ENCODE results near the gene CA7.
"Not testable (repeated sequence)": the region's sequence is repeated elsewhere in the genome, so short reads cannot be mapped to it uniquely, and the experiment has no call there.

Gene CA7

DNA sequence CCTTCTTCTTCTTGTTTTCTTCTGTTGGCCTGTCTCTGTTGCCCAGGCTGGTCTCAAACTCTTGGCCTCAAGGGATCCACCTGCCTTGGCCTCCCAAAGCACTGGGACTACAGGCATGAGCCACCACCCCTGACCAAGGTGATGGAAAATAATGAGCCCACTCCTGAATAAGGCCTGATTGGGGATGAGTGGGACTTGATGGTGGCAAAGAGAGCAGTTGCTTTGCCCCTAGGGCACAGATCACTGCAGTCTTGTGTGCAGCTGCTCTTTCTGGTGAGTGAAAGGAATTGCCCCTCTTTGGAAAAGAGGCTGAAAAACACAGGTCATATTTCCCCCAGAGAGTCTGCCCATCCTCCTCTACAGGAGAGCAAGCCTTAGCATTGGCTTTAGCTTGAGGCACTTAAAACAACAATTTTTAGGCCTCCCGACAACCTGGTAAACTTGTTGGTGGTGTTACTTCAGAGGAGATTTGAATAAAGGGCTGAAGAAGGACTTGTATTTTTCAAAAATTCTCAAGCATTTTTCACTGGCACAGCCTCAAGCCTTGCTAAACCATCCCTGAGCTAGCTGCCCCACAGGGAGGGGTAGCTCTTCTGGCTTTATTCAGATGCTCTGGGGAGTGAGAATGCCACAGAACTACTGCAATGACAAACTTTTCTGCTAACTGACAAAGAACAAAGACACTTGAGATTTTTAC lies 30.0 kb downstream of the CA7 start:
- peak; percentile 80 for DNase-seq

DNA sequence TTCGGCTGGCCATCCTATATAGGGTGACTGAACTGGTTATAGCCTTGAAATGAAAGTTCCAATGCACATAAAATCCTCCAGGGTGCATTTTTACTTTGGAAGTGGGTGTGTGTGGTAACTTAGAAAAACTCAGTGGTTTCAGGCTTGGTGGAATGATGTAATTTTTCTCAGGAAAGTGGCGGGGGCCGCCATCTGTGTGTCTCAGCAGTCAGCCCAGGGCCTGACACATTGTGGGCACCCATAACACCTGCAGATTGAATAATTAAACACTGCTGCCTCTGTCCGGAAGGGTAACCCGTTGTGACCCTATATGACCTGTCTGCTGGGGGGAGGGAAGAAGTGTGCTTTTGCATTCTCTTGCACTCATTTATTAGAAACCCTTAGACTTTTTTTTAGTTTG lies 33.9 kb downstream of the CA7 start:
- DNase-seq = peak; percentile 79

DNA sequence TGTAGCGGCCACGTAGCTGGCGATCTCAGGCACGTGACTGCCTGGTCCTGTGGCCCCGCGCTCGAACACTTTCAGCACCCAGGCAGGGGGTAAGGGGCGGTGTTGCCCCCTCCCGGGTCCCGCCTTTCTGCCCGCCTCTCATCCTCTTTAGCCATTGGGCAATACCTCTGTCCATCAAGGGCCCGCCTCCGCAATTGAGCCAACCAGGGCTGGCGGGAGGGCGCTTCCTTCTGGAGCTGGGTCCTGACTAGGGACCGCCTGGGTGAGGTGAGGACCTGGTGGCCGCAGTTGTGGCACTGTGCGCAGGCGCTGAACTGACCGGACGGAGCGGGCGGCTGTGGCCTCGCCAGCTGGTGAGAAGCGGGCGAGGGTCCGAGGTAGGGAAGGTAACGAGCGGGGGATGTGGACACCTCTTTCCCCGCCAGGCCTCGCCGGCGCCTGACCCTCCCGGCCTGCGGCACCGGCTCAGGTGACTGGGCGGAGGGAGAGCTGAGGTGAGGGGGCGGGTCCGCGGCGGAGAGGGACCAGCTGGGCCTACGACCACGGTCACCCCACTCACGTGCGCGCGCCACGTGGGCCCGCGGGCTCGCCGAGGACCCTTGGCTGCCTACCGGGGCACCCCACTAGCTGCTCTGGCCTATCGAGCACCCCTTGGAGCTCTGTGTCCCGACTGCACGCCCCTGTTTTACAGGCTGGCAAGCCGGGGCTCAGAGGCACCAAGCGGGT lies 36.2 kb downstream of the CA7 start, which contains the start of gene PDP2:
Gene PDP2, plus strand, starts transcription at position 228 of the 726 bp plus-strand sequence. CDS start 3,770 bp downstream, outside the sequence.
- peak; percentile 98 for DNase-seq

GRCh38 chr16:66881014-66881417 lies 36.8 kb downstream of the CA7 start:
- DNase-seq = peak; percentile 34

- DNase-seq = no peak
Observed at GRCh38 chr16:66881560-66881959, 37.3 kb downstream of the CA7 start.

DNA sequence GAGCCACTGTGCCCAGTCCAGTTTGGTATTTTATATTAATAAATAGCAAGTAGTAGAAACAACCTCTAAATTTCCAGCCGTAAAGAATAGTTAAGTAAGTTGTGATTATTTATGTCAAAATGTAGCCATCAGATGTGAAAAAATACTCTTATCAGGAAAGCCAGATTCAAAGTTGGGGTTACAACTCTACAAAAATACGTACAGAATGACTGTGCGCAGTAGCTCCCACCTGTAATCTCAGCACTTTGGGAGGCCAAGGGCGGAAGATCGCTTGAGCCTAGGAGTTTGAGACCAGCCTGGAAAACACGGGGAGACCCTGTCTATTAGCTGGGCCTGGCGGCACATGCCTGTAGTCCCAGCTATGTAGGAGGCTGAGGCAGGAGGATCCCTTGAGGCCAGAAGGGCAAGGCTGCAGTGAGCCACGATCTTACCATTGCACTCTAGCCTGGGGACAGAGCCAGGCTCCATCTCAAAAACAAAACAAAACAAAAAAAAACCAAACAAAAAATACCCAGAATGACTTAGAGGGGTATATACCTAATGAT lies 37.8 kb downstream of the CA7 start:
- no peak for DNase-seq

- DNase-seq = no peak
Observed at GRCh38 chr16:66882702-66883101, 38.5 kb downstream of the CA7 start.

DNA sequence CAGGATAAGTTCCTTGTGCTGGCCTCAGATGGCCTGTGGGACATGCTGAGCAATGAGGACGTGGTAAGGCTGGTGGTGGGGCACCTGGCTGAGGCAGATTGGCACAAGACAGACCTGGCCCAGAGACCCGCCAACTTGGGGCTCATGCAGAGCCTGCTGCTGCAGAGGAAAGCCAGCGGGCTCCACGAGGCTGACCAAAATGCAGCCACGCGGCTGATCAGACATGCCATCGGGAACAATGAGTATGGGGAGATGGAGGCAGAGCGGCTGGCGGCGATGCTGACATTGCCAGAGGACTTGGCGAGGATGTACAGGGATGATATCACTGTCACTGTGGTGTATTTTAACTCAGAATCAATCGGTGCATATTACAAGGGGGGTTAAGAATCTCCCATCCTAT lies 41.3 kb downstream of the CA7 start:
- DNase-seq = no peak

DNA sequence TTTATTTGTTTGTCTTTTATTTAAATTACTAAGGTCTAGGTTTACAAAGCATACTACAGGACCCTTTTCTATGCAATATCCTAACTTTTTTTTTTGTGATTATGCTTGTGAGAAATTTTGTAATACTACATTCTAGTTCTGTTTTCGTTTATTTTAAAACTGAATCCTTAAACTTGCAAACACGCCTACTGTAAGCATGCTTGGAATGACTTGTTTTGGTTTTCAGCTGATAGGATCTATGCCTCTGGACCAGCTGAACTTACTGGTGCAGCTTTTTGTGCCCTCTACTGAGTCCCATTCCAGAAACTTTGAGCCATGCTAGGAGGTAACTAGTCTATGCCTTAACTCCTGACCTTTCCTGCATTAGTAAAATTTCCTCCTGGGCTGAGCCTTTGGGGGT lies 42.1 kb downstream of the CA7 start:
- DNase-seq = no peak

GRCh38 chr16:66886914-66887313 lies 42.7 kb downstream of the CA7 start:
- DNase-seq = no peak

- DNase-seq = no peak
Observed at GRCh38 chr16:66888647-66889615, 44.7 kb downstream of the CA7 start.

DNA sequence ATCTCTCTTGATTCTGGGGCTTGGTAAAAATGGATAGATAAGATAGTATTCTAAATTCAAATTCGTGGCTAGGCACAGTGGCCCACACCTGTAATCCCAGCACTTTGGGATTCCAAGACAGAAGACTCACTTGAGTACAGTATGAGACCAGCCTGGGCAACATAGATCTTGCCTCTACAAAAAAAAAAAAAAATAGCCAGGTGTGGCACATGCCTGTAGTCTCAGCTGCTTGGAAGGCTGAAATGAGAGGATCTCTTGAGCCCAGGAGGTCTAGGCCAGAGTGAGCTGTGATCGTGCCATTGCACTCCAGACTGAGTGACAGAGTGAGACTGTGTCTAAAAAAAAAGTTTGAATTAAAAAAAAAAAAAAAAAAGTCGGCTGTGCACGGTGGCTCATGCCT lies 45.4 kb downstream of the CA7 start:
- no peak for DNase-seq

DNA sequence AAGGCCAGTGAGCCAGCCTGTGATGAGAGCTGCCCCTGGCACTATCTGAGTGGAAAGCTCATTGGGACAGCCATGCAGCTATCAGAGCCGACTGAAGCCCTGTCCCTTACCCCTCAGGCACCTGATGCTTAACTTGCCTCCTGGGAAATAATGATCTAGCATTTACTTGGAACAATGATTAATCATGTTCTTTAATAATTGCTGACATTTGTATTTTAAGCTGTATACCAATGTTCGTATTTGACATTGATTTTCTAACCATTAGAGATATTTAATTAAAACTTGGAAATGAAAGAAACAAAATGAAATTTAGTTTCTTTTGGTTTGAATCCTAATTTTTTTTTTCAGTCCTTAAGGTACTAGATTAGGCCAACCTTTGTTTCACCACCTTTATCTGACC lies 46.6 kb downstream of the CA7 start:
- DNase-seq = no peak

DNA sequence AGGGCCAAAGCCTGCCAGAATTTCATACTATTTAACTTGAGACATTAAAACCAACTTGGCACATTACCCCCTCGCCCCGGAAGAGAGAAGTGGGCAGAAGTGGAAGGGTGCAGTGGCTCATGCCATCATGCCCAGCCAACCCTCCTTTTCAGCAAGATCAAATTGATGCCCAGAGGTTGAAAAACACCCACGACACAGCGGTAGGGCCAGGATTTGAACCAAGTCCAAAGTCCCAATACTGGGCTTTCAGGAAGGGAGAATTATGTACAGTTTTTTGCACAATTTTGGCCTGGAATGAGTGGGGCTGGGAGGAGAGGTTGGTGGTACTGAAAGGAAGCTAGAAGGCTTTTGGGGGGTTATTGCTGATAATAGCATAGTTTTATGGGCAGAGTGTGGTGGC lies 47.1 kb downstream of the CA7 start:
- DNase-seq = no peak

- DNase-seq = no peak
Observed at GRCh38 chr16:66891797-66892196, 47.6 kb downstream of the CA7 start.

DNA sequence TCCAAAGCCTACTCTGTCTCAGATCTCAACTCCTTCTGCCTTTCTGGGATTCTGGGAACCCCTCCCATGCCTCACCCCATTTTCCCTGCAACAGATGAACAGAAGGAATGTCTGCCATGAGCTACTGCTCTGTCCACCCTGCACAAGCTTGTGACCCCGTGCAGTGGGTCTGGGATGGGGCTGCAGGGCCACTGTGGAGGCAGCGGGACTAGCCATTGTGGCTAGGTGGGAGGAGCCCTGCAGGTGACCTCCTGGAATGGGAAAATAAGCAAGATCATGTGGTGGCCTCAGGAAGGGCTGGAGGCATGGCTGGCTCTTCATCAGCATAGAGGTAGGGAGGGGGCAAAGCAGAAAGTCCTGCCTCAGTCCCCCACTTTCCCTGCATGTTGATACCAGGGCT lies 49.8 kb downstream of the CA7 start:
- DNase-seq = no peak

DNA sequence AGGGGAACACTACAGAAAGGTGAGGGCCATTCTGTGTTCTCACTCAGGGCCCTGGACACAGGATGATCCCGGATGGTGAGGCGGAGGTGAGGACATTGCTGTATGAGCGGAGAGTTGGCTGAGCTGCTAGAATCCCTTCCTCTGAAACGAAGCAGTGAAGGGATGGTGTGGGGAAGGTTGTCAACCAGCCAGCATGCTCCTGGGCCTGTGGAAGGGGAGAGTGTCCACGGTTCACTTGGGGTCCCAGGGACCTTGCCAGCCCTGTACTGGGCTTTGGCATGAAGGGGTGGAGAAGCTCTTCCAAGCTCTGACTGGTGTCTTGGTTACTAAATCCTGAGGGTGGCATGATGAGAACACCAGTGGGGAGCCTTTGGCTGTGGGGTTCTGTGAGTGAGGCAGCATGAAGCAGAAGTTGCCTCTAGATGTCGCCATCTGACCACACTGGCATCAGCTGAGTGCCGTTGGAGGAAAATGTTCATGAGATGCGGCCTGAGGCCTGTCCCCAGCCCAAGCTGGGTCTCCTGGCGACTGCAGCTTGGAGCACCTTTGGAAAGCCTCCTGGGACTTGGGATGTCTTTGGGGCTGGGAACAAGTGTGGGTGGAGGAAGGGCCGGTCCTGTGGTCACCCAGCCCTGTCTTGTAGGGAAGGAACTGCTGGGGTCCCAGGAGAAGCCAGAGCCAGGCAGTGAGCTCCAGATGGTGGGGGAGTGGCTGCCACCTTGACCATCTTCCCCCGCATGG lies 50.9 kb downstream of the CA7 start:
- peak; percentile 68 for DNase-seq

DNA sequence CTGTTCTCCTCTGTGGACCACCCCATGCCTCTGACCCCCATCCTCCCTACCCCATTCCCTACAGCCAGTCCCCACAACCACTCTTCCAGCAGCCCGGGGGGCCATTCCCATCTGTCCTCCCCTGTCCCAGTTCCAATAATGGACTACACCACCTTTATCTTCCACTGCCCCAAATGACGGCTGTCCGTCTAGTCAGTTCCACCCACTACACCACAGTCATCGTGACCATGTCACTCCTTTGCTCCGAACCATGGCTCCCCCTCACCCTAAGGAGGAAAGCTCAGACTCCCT lies 51.4 kb downstream of the CA7 start:
- no peak for DNase-seq

DNA sequence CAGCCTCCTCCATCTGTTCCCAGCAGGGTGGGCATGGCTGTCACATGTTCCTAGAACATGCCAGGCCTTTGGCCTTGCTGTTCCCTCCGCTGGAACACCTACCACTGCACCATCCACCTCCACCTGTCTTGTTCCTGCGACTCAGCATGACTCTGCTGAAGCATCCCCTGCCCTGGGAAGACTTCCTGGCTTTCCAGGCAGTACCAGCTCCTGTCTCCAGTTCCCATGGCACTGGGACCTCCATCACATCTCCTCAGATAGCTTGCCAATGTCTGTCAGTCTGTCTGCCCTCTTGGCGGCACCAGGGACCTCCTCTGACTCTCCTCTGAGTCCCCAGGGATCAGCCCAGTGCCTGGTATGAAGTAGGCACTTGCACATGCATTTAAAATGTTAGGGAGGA lies 51.8 kb downstream of the CA7 start:
- no peak for DNase-seq

- DNase-seq = not testable (repeated sequence)
Observed at GRCh38 chr16:66896682-66897081, 52.5 kb downstream of the CA7 start.

DNA sequence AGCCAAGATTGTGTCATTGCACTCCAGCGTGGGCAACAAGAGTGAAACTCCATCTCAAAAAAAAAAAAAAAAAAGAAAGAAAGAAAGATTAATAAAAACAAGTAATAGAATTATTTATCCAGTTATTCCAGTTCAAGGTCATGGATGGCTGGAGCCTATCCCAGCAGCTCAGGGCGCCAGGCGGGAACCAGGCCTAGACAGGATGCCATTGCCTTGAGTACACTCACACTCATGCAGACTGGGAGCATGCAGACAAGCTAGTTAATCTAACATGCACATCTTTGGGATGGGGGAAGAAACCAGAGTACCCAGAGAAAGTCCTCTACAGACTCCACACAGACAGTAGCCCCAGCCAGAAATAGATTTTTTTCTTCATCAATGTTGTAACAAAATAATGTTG lies 54.0 kb downstream of the CA7 start:
- DNase-seq = no peak

GRCh38 chr16:66898933-66899309 lies 54.7 kb downstream of the CA7 start:
- DNase-seq = no peak

All from activated CD4-positive, alpha-beta T cell treated with anti-CD3 and anti-CD28 coated beads, Interleukin-10, Interleukin-2, amounts not matched to agents 100 ng/mL and 50 ng/mL, durations not matched to agents 16 hours and 8 hours (primary cell).